Measurements from ENCODE around the gene ADAM19.

The ADAM19 gene

GRCh38 chr5:157562111-157562581 is 13.4 kb downstream of the ADAM19 start:
- no peak for DNase-seq

DNA sequence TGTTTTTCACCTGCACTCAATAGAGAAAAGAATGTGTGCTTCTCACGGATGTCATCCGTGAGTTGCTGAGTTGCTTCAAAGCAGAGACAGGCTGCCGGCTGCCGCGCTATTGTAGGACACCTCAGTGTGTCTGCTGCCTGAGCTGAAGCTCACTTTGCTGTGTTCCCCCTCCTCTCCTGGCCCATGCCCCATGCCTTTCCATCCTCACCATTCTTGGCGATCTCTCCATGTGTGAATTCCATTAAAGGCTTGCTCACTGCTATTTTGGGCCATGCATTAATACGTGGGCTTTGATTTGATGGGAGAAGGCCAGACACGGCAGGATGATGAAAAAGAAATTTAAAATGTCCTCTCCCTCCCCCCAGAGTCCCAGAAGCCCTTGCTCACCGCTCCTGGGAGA is 14.5 kb downstream of the ADAM19 start:
- DNase-seq, result no peak

- DNase-seq, result no peak
Observed at GRCh38 chr5:157559301-157559700, 16.3 kb downstream of the ADAM19 start.

DNA sequence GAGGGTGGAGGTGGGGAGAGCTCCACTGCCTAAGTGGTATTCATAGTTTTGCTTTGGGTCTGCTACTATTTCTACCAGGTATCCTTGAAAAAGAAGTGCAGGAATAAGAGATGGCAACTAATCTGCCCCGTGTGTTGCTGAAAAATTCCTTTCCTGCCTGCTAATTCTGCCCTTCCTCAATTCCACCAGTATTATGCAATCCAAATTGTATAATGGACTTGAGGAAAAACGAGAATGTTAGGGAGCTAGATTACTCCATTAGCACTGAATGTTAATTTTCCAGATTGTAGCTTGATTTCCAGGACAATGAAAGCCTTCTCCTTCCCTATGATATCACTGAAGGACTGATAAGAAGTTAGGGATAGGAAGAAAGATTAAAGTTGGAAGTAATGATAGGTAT is 16.9 kb downstream of the ADAM19 start:
- no peak for DNase-seq

- no peak for DNase-seq
Observed at GRCh38 chr5:157558041-157558595, 17.5 kb downstream of the ADAM19 start.

DNA sequence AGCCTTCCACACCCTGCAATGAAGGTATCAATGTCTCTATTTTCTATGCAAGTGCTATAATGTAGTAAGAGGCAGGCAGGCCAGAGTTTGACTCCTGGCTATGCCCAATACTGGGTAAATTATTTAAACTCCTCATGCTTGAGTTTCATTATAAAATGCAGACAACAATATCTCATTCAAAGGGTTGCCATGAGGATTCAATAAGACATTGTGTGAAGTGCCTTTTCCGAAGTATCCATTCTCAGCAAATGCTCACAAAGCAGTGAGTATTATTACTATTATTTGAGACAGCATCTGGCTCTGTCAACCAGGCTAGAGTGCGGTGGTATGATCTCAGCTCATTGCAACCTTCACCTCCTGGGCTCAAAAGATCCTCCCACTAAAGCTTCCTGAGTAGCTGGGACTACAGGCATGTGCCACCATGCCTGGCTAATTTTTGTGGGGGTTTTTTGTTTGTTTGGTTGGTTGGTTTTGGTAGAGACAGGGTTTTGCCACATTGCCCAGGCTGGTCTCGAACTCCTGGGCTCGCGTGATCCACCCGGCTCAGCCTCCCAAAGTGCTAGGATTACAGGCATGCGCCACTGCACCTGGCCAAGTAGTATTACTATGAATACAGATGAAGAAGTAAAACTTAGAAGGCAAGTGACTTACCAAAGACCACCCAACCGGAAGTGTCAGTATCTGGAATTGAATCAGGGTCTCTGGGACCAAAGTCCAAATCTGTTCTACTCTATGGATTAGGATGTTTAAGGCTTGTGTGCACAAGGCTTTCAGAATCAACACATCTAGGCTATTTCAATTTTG is 18.8 kb downstream of the ADAM19 start:
- DNase-seq, result no peak

DNA sequence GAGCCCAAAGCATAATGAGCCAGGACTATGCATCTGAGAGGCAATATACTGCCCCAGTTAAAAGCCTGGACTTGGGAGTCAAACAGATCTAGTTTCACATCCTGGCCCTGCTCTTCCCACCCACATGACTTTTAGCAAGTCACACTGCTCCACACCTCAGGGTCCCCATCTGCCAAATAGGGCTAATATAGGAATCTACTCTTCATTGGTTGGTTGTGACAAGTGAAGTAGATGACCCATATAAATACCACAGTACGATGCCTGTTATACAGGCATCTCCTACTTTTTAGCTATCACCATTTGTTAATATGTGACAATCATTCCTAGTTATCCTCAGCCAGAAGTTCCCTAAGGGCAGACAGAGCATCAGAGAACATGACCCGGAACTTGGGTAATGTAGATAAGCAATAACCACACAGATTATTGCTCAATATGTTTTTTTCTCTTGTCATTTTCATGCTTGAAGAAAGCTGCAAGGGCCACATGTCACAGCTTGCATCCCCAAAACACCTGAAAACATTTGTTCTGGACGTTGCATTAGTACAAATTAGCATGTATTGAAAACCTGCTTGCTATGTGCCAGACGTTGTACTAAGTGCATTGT is 20.4 kb downstream of the ADAM19 start:
- no peak for DNase-seq

DNA sequence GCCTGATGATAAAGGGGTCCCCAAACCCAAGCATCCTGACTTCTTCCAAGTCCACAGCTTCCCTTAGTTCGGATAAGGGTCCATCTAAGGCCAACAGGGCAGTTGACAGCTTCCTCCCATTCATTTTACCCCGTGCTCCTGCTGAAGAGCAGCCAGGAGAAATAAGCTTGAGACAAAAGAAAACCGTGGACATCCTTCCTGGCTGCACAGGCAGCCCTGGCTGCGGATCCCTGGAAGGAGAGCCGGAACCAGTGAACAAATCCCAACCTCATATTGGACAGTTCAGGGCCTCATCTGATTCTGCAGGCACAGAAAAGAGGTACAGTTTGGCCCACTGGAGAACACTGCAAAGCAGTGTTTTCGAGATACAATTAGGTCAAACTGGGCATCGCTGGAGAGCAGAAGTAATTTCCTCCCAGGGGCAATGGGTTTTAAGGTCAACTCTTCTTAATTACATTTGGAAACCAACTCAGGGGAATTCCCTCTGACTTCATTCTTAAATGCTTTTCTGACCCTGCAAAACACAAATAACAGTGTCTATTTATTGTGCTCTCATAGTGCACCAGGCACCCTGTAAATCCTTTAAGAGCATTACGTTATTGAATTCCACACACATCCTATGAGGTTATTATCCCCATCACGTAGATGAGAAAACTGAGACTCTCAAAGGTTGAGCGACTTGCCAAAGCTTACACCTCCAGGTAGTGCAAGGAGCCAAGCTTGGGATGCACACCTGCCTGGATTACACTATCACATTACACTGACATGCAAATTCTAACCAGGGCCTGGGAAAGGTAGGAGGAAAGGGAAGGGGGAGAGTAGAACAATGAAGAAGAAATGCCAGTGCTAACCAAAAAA is 21.2 kb downstream of the ADAM19 start:
- DNase-seq, result no peak

- DNase-seq, result no peak
Observed at GRCh38 chr5:157552650-157553049, 22.9 kb downstream of the ADAM19 start.

- DNase-seq, result no peak
Observed at GRCh38 chr5:157550663-157551062, 24.9 kb downstream of the ADAM19 start.

DNA sequence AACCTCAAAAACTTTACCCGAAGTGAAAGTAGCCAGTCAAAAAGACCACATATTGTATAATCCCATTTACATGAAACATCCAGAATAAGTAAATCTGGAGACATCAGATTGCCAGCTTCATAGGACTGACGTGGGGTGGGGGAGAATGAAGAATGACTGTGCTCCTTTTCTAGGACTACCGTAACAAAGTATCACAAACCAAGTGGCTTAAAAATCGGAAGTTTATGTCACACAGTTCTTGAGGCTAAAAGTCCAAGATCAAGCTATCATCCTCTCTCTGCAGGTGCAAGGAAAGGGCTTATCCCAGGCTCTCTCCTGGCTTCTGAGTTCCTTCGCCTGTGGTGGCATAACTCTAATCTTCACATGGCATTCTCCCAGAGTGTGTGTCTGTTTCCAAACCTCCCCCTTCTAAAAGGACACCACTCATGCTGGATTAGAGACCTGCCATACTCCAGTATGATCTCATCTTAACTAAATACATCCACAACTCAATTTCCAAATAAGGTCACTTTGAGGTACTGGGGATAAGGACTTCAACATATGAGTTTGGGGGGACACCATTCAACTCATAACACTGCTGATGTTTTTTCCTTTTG is 25.5 kb downstream of the ADAM19 start:
- no peak for DNase-seq

GRCh38 chr5:157549283-157549629 is 26.3 kb downstream of the ADAM19 start:
- DNase-seq, result no peak

DNA sequence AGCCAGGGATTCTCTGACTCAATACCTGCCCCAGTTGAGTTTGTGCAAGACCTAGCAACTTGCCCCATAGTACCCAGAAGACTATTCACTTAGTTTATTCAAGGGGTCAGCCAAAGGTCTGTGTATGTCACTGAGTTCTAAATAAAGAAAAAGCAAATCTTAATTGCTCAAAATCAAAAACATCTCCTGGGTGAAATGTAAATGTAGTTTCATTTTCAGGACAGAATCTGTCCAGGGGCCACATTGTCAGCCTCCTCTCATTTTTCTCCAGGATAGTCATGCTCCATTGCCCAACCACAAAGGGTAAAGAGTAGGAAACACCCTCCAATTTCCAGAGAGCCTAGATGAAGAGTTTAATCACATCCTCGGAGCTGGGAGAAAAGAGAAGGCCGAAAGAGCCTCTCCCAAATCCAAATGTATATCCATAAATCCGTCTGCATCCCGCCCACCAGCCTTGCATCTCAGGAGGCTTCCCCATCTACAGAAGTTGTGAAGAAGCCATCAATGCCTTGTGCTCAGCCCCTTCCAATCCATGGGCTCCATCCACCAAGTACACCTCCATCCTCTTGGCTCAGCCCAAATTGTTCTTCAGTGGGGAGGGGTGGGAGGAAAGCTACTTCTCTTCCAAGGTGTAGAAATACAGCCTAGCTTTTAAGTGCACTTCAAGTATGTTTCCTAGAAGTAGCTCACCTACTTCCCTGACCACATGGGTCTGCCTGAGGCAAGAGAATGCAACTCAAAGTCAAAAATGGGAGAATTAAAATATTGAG is 26.9 kb downstream of the ADAM19 start:
- DNase-seq, result peak; percentile 0

DNA sequence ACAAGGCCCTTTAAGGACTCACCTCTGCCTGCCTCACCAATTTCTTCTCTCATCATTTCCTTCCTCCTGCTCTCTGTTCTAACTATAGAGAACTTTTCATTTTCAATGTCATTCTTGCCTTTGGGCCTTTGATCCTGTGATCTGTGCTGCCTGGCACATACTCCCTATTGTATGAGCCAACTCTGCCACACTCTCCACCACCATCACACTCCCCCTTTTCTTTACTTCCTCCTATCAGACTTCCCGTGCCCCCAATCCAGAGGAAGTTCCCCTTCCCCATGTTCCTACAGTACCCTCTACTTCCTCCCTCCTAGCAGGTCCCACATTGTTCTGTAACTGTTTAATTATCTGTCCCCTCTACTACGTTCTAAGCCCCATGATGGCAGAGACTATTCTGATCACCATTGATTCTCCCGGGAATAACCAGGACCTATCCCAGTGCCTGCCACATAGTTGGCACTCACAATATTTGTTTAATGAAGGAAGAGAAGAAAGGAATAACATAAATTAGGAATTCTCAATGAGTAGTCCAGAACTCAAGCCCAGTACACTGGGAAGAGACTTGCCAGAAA is 27.5 kb downstream of the ADAM19 start:
- DNase-seq, result no peak

DNA sequence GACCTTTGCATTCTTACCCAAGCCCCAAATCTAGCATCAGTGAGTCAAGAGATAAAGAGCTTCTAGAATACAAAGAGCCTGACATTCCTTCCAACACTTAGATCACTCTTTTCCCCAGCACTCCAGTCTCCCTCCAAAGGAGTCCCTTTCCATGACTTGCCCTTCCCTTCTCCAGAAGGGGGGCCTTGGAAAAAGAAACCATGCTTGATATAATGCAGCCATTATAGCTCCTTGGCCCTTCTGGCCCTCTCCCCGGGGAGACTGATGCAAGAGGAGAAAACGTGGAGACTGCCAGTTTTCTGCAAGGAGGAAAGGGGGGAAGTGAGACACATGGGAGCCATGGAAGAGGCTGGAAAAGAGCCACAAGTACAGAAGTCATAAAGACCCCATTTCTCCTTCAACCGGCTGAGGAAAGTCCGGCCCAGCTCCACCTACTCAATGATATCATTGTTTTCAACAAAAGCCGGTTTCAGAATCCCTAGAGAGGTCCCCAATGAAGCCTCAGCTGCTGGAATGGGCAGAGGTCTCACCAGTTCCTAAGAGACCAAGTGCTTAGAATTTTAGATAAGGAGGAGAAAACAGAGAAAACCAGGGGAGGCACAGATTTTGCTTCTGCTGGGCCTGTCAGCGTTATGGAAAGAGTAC is 29.0 kb downstream of the ADAM19 start:
- DNase-seq, result no peak

DNA sequence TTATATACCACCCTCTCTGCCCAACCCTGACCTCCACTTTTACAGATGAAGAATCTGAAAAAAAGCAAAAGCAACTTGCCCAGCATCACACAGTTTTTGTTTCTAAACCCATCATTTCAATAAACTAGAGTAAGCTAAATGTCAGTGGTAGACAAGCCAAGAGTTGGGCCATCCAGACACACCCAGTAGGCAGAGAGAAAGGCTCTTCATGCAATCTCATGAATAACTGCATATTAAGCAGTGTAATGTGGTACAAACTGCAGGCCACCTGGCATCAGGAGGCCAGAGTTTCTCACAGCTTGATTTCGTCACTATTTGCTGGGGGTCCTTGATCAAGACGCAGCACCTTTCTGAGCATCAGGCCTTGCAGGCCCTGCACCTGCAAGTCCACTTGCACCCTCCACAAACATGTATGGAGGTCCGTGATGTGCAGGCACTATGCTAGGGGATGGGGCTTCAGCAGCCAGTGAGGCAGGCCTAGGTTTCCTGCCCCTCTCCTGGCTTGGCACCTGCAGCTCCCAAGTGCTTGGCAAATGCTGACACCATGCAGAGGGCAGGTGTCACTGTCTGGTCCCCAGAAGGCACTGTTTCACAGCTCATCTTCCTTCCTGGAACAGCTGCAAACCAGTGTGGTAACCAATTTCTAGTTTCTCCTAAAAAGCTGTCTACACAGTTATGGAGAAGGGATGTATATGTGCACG is 29.8 kb downstream of the ADAM19 start:
- no peak for DNase-seq

DNA sequence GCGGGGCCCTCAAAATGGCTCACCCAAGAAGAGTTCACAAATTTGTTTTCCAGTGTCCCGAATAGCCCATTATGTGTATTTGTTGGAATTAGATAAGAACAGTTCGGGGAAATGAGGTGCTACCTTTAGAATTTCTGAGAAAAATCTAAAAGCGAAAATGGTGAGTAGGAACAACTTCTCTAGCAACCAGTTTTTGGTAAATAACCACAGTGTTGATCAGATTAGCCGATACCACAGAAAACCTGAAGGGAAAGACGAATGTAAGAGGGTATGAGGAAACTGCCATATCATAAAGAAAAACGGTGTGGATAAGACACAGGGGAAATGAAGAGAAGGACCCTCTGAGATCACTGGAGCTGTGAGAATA is 31.0 kb downstream of the ADAM19 start:
- DNase-seq, result no peak

GRCh38 chr5:157543825-157544622 is 31.6 kb downstream of the ADAM19 start:
- peak; percentile 23 for DNase-seq

DNA sequence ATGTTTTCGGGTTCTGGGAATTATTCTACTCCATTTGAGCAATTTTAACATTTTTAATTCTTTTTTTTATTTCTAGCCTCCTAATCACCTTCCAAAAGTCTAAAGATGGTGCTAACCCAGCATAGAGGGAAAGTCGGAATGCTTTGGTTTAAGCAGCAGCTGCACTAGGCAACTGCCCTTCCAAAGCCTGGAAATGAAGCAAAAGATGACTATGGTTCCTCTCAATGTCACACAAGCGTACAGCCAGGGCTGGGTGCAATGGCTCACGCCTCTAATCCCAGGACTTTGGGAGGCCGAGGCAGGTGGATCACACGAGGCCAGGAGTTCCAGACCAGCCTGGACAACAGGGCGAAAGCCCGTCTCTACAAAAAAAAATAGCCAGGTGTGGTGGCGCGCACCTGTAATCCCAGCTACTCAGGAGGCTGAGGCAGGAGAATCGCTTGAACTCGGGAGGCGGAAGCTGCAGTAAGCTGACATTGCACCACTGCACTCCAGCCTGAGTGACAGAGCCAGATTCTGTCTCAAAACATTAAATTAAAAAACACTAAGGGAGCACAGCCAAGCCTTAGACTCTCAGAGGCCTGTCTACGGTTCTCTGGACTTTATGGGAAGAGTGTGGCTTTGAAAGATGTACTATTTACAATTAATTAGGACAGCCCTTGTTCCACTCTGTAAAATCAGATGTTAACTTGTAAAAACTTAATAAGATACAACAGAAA is 33.1 kb downstream of the ADAM19 start:
- no peak for DNase-seq

All from NCI-H1105 treated with DMSO at 0.1 percent for 48 hours (cell line).